Astrocyte (in vitro differentiated cells and primary cell): Measurements from ENCODE around the gene INPP5A. TPM values are rescaled to one million over a fixed set of nuclear protein-coding genes. Genes with fewer than 3 reads are reported as not detected.

Source experiments
- DNase-seq: peaks from one replicate; pipeline ENCODE4 v3.0.0-alpha.2; 2010; ENCODE audit warnings: low read depth
- FAIRE-seq: peaks from 2 replicates; lab custom pipeline; 2011; peaks lifted over from hg19 to GRCh38; lab: Jason Lieb, UNC
- H2AFZ ChIP-seq: 2 replicates; pipeline ENCODE4 v1.6.0; 2012; ENCODE audit warnings: low read depth, low read length, inconsistent platforms
- H3K27ac ChIP-seq: 2 replicates; pipeline ENCODE4 v1.5.1; 2011; ENCODE audit warnings: low read depth, low read length, inconsistent platforms
- H3K27me3 ChIP-seq: 2 replicates; pipeline ENCODE4 v1.6.0; 2011; ENCODE audit warnings: low read length, inconsistent platforms; ENCODE audit not compliant: insufficient read depth
- H3K36me3 ChIP-seq: 2 replicates; pipeline ENCODE4 v1.5.1; 2011; ENCODE audit warnings: low read length, inconsistent platforms; ENCODE audit not compliant: insufficient read depth
- H3K4me1 ChIP-seq: 2 replicates; pipeline ENCODE4 v1.5.1; 2011; ENCODE audit warnings: low read length, inconsistent platforms; ENCODE audit not compliant: insufficient read depth
- H3K4me2 ChIP-seq: 2 replicates; pipeline ENCODE4 v1.6.0; 2012; ENCODE audit warnings: low read length, inconsistent platforms
- H3K4me3 ChIP-seq: 2 replicates; pipeline ENCODE4 v1.5.1; 2011; ENCODE audit warnings: low read depth, mild to moderate bottlenecking, low read length, inconsistent platforms; ENCODE audit not compliant: insufficient read depth
- H3K79me2 ChIP-seq: 2 replicates; pipeline ENCODE4 v1.6.0; 2012; ENCODE audit warnings: mild to moderate bottlenecking, low read length, inconsistent platforms; ENCODE audit not compliant: insufficient read depth
- H3K9ac ChIP-seq: 2 replicates; pipeline ENCODE4 v1.6.0; 2012; ENCODE audit warnings: mild to moderate bottlenecking, low read length, inconsistent platforms
- H3K9me3 ChIP-seq: 2 replicates; pipeline ENCODE4 v1.5.1; 2012; ENCODE audit warnings: low read depth, mild to moderate bottlenecking, low read length, inconsistent platforms; ENCODE audit not compliant: insufficient read depth
- H4K20me1 ChIP-seq: 2 replicates; pipeline ENCODE4 v1.6.0; 2012; ENCODE audit warnings: low read length, inconsistent platforms; ENCODE audit not compliant: insufficient read depth
- H3K27ac Mint-ChIP-seq: one replicate; pipeline ENCODE4 v1.8.0; 2021; ENCODE audit warnings: mild to moderate bottlenecking, mixed read lengths; ENCODE audit not compliant: unreplicated experiment
- H3K27me3 Mint-ChIP-seq: one replicate; pipeline ENCODE4 v1.8.0; 2021; ENCODE audit warnings: low read depth, mixed read lengths; ENCODE audit not compliant: unreplicated experiment
- H3K36me3 Mint-ChIP-seq: one replicate; pipeline ENCODE4 v1.8.0; 2021; ENCODE audit warnings: low read depth, mixed read lengths; ENCODE audit not compliant: unreplicated experiment
- H3K4me1 Mint-ChIP-seq: one replicate; pipeline ENCODE4 v1.8.0; 2021; ENCODE audit warnings: low read depth, mixed read lengths; ENCODE audit not compliant: unreplicated experiment
- H3K4me3 Mint-ChIP-seq: one replicate; pipeline ENCODE4 v1.8.0; 2021; ENCODE audit warnings: mild to moderate bottlenecking, moderate library complexity, mixed read lengths; ENCODE audit not compliant: unreplicated experiment
- H3K9me3 Mint-ChIP-seq: one replicate; pipeline ENCODE4 v1.8.0; 2021; ENCODE audit warnings: mild to moderate bottlenecking, mixed read lengths; ENCODE audit not compliant: unreplicated experiment
- CTCF ChIP-seq: IDR thresholded peaks from 2 replicates; pipeline ENCODE4 v1.5.1; 2011; ENCODE audit warnings: low read depth, mild to moderate bottlenecking, inconsistent platforms, low read length, moderate library complexity; ENCODE audit not compliant: insufficient read depth
- EZH2 ChIP-seq: IDR thresholded peaks from 2 replicates; pipeline ENCODE4 v1.6.1; 2012; ENCODE audit warnings: mild to moderate bottlenecking, low read length, inconsistent platforms; ENCODE audit not compliant: insufficient read depth
- total RNA-seq: library from RNA; stranded (reverse); gene quantifications from 2 replicates; pipeline ENCODE4 v1.2.1, GENCODE V29; 2021

INPP5A gene
- total RNA-seq, 1 donor from 2014 or later, result 39.1 TPM

- no peaks in the 10 kb centered on the region for H3K4me1 ChIP-seq
- no peak overlapping the region for H3K27ac Mint-ChIP-seq
- no peaks in the 10 kb centered on the region for H3K9me3 ChIP-seq
- peaks cover 3% of the 10 kb centered on the region for H3K36me3 ChIP-seq
- no peak overlapping the region for H3K9ac ChIP-seq
- peaks cover 3% of the 10 kb centered on the region for H3K79me2 ChIP-seq
- no peak overlapping the region for H3K27ac ChIP-seq
- FAIRE-seq (no peak), DNase-seq (no peak)
- H3K9me3 Mint-ChIP-seq, result no peaks in the 10 kb centered on the region
- no peak overlapping the region for H3K4me2 ChIP-seq
- H4K20me1 ChIP-seq, result peaks cover 46% of the 10 kb centered on the region
- no peaks in the 10 kb centered on the region for H3K27me3 Mint-ChIP-seq
- H3K4me1 Mint-ChIP-seq, result no peaks in the 10 kb centered on the region
- H3K4me3 Mint-ChIP-seq, result no peak overlapping the region
- no peak overlapping the region for H2AFZ ChIP-seq
- no peak for TF ChIP-seq CTCF
- no peak for TF ChIP-seq EZH2
- H3K4me3 ChIP-seq, result no peak overlapping the region
- H3K27me3 ChIP-seq, result no peaks in the 10 kb centered on the region
- H3K36me3 Mint-ChIP-seq, result peaks cover 3% of the 10 kb centered on the region
Measured at GRCh38 chr10:132650611-132651250, 113.1 kb downstream of the INPP5A start.

- H3K36me3 ChIP-seq, result peaks cover 3% of the 10 kb centered on the region
- no peak overlapping the region for H3K4me3 ChIP-seq
- no peaks in the 10 kb centered on the region for H3K4me1 ChIP-seq
- H3K4me3 Mint-ChIP-seq, result no peak overlapping the region
- H3K27ac ChIP-seq, result no peak overlapping the region
- H3K4me2 ChIP-seq, result no peak overlapping the region
- H3K27me3 Mint-ChIP-seq, result no peaks in the 10 kb centered on the region
- H3K9me3 Mint-ChIP-seq, result no peaks in the 10 kb centered on the region
- H3K27me3 ChIP-seq, result no peaks in the 10 kb centered on the region
- no peak for DNase-seq
- peaks cover 3% of the 10 kb centered on the region for H3K36me3 Mint-ChIP-seq
- FAIRE-seq, result no peak
- TF ChIP-seq CTCF, result no peak
- TF ChIP-seq EZH2, result no peak
- no peak overlapping the region for H3K9ac ChIP-seq
- H4K20me1 ChIP-seq, result peaks cover 50% of the 10 kb centered on the region
- H3K9me3 ChIP-seq, result no peaks in the 10 kb centered on the region
- H3K27ac Mint-ChIP-seq, result no peak overlapping the region
- no peak overlapping the region for H2AFZ ChIP-seq
- H3K79me2 ChIP-seq, result peaks cover 3% of the 10 kb centered on the region
- H3K4me1 Mint-ChIP-seq, result no peaks in the 10 kb centered on the region
Measured at GRCh38 chr10:132651511-132652029, 114.0 kb downstream of the INPP5A start.

GRCh38 chr10:132652446-132652845 lies 114.9 kb downstream of the INPP5A start:
- Histone ChIP-seq H2AFZ (no peak overlapping the region), H3K36me3 (peaks cover 3% of the 10 kb centered on the region), H3K4me1 (no peaks in the 10 kb centered on the region), H3K4me3 (no peak overlapping the region), H4K20me1 (peaks cover 50% of the 10 kb centered on the region), H3K4me2 (no peak overlapping the region), H3K27ac (no peak overlapping the region), H3K79me2 (peaks cover 8% of the 10 kb centered on the region), H3K9ac (no peak overlapping the region), H3K27me3 (no peaks in the 10 kb centered on the region), H3K9me3 (no peaks in the 10 kb centered on the region)
- FAIRE-seq (no peak), DNase-seq (no peak)
- no peaks in the 10 kb centered on the region for H3K9me3 Mint-ChIP-seq
- no peak overlapping the region for H3K27ac Mint-ChIP-seq
- H3K4me3 Mint-ChIP-seq, result no peak overlapping the region
- no peak for TF ChIP-seq CTCF
- TF ChIP-seq EZH2, result no peak
- H3K27me3 Mint-ChIP-seq, result no peaks in the 10 kb centered on the region
- H3K36me3 Mint-ChIP-seq, result peaks cover 2% of the 10 kb centered on the region
- H3K4me1 Mint-ChIP-seq, result no peaks in the 10 kb centered on the region
